Hepatocyte (in vitro differentiated cells): Measurements from ENCODE around the gene KLHL8.

Source experiments
- EZH2phosphoT487 ChIP-seq: fragments of 200-600 bp; sonication (generic); IDR thresholded peaks from one replicate; pipeline ENCODE4 v1.6.1; 2018; ENCODE audit warnings: antibody characterized with exemption, mild to moderate bottlenecking, low read depth, moderate library complexity; ENCODE audit not compliant: unreplicated experiment, severe bottlenecking
- TF ChIP-seq, protein P1 (sequence below): fragments of 200-600 bp; sonication (generic); IDR thresholded peaks from 2 replicates; pipeline ENCODE4 v1.5.1; 2016; ENCODE audit warnings: antibody characterized with exemption, mild to moderate bottlenecking; ENCODE audit not compliant: poor library complexity

DNA sequence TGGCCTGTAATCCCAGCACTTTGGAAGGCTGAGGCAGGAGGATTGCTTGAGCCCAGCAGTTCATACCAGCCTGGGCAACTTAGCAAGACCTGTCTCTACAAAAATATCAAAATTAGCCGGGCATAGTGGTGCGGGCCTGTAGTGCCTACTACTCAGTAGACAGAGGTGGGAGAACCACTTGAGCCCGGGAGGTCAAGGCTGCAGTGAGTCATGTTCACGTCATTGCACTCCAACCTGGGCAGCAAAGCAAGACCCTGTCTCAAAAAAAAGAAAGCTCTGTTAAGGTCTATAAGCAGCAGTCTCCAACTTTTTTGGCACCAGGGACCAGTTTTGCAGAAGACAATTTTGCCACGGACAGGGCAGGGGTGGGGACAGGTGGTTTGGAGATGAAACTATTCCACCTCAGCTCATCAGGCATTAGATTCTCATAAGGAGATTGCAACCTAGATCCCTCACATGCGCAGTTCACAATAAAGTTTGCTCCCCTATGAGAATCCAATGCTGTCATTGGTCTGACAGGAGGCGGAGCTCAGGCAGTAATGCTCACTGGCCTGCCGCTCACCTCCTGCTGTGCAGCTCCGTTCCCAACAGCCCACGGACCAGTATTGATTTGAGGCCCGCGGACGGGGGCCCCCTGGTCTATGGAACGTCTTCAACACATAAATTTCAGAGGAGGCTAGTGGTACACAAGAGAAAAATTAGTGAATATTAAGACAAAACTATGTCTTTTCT is 67.9 kb downstream of the KLHL8 start:
- TF ChIP-seq, protein P1, sequence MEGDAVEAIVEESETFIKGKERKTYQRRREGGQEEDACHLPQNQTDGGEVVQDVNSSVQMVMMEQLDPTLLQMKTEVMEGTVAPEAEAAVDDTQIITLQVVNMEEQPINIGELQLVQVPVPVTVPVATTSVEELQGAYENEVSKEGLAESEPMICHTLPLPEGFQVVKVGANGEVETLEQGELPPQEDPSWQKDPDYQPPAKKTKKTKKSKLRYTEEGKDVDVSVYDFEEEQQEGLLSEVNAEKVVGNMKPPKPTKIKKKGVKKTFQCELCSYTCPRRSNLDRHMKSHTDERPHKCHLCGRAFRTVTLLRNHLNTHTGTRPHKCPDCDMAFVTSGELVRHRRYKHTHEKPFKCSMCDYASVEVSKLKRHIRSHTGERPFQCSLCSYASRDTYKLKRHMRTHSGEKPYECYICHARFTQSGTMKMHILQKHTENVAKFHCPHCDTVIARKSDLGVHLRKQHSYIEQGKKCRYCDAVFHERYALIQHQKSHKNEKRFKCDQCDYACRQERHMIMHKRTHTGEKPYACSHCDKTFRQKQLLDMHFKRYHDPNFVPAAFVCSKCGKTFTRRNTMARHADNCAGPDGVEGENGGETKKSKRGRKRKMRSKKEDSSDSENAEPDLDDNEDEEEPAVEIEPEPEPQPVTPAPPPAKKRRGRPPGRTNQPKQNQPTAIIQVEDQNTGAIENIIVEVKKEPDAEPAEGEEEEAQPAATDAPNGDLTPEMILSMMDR = no peak
- no peak for TF ChIP-seq EZH2phosphoT487
